HG03521 (cell line): ENCODE data around the gene NLN.
"Not testable (repeated sequence)": the region's sequence is repeated elsewhere in the genome, so short reads cannot be mapped to it uniquely, and the experiment has no call there.

Experiments
- ATAC-seq: cut with Tn5 transposase; IDR thresholded peaks from one replicate; pipeline ENCODE4 v1.9.1; 2021; ENCODE audit warnings: mild to moderate bottlenecking, moderate library complexity; ENCODE audit not compliant: unreplicated experiment

The NLN gene

DNA sequence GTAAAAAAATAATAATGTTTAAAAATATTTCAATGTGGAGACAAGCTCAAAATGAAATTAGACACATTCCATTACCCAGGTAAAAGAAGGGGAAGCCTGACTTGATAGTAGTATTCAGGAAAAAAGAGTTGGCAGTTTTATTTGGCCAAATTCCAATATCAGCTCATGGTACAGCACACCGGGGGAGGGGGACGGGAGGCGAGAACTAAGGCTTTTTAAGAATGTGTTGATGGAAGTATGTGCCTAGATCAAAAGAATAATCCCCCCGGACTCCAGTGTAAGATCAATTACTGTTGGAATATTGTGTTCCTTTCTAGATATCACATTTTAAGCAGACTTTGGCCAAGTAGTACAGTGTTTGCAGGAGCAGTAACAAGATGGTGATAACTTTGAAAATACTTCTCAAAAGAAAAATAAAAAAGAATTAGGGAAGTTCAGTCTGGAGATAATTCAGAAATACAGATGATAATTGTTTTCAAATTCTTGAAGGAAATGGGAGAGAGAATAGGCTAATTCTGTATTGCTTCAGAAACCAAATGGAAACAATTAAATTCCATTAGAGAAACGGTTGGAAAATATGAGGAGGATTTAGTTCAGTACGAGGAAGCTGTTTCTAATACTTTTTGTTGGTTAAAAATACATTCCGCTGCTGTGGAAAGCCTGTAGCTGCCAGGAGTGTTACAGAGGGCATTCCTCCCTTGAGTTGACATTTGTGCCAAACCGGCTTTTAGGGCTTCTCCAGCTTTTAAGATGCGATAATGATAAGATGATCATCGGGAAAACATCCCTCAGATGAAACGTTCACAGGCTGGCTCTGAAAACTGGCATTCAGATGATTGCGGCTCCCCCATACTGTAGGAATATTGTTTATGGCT lies 106.3 kb downstream of the NLN start:
- ATAC-seq, result no peak

DNA sequence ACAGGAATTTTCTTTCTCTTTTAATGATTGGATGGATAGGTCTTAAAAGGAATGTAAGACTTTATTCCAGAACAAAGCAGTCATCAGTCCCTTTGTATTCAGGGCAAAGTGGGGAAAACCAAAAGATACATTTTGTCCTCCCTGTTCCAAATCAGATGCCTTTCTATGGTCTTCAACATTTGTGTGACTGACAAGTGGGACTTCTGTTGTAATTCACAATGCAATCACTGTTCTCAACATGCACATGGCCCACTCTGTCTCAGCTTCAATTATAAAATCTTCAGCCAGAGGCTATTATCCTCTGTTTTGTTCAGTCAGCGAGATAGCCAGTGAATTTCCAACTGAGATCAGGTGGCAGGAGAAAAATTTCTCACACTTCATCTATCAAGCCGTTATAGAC lies 108.9 kb downstream of the NLN start:
- ATAC-seq, result no peak

DNA sequence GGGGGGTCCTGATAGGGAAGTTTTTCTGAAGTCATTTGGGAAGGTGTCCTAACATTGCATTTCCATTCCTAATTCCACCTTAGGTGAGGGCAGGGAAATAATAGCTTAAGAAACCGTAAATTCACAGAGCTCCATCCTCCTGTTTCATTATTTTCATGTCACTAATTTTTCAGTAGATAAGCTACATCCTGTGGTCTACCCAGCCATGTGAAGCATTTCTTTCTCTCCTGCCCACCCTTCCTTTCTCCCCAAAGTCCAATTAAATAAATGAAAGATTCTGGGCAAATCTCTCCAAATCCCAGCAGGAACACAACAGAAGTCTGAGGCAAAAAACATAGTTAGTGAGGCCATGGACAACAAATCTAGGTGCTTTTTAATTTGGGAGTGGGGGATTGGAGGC lies 109.3 kb downstream of the NLN start:
- ATAC-seq, result no peak

DNA sequence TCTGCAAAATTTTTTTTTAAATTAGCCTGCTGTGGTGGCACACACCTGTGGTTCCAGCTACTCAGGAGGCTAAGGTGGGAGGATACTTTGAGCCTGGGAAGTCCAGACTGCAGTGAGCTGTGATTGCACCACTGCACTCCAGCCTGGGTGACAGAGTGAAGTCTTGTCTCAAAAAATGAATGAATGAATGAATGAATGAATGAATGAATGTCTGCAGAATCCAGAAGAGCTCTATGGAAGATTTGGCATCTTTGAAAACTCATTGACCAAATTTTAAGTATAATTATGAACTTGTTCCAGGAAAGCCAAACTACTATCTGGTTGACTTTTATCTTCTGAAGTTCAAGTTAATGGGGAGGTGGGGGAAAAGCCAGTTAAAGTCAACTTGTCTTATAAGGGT lies 110.1 kb downstream of the NLN start:
- no peak for ATAC-seq

DNA sequence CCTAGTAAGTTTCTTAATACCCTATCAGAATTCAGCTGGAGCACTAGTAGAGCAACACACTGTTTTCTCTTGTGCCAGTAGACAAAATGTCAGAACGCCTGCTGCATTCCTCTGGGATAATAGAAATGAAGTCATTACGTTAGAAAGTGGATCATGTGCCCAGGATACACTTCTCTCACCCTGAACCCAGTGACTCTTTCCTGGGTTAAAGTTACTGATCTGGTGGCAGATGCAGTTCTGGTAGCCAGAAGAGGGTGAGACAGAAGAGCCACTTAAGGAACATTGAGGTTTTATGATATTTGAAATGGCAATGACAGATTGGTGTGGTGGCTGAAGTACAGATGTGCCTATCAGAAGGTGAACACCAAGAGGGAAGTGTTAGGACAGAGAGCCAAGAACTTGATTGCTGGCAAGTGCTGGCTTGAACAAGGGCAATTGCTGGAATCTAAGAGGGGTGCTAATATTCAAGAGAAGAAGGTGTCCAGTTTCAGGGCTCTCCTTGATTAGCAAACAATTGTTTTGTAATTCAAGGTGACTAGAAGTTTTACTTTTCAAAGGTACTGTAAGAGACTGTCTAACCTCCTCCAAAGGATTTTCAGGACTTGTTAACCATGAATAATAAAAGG lies 110.7 kb downstream of the NLN start:
- no peak for ATAC-seq

DNA sequence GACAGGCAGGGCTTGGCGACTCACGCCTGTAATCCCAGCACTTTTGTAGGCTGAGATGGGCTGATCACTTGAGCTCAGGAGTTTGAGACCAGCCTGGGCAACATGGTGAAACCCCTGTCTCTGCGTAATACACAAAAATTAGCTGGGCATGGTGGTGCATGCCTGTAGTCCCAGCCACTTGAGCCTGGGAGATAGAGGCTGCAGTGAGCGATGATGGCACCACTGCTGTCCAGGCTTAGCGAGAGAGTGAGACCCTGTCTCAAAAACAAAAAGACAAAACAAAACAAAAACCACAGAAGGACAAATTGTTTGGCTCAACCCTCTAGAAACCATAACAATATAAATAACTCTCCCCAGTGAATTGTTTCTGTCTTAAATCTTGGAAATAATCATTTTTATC lies 111.8 kb downstream of the NLN start:
- no peak for ATAC-seq

DNA sequence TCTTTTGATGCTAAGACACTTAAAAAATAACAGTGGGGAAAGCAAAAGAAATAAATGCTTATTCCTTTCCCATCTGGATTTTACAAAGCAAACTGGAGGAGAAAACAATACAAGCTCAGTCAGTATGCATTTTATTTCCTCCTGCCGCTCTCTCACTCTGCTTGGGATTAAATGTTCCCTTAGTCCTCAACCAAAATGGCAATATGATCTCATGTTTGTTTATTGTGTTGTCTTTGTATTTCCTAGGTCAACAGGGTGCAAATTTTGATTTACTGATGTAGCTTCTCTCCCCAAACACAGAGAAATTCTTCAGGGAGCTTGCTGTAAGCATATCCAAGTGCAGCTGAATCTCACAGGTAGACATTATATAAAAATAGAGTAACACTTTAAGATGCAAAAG lies 112.3 kb downstream of the NLN start:
- ATAC-seq, result no peak

DNA sequence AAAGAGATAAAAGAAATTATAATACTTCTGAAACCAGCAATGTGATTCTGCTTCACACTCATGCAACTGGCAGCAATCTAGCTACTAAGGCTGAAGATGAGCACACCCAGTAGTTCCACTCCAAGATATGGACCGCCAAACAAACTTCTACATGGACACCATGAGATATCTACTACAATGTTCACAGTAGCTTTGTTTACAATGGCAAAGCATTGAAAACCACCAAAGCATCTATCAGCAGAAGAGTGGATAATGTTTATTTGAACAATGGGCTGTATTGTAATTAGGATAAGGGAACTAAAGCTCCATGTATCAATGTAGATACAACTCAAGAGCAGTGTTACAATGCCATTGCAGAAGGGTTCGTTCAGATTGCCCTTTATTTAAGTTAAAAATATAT lies 113.2 kb downstream of the NLN start:
- no peak for ATAC-seq

DNA sequence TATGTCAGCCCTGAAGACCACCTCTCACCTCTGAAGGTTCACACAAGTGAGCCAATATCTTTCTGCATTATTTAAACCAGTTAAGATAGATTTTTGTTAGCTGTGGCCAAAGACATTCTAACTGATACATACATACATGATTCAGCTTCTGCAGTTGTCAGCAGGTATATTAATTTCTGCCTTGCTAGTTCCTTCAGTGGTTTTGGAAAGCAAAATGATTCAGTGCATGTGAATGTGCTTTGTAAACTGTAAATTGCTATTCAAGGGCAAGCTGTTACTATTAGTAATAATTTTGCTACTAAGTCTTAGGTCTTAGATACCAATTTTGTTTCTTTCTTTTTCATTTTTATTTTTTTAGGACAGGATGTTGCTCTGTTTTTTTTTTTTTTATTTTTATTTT lies 115.1 kb downstream of the NLN start:
- no peak for ATAC-seq

DNA sequence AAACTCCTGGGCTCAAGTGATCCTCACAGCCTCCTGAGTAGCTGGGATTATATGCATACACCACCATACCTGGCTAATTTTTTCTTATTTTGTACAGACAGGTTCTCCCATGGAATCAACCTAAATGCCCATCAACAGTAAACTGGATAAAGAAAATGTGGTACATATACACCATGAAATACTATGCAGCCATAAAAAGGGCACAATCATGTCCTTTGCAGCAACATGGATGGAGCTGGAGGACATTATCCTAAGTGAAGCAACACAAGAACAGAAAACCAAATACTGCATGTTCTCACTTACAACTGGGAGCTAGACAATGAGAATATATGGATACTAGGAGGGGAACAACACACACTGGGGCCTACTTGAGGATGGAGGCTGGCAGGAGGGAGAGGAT lies 117.2 kb downstream of the NLN start:
- not testable (repeated sequence) for ATAC-seq

DNA sequence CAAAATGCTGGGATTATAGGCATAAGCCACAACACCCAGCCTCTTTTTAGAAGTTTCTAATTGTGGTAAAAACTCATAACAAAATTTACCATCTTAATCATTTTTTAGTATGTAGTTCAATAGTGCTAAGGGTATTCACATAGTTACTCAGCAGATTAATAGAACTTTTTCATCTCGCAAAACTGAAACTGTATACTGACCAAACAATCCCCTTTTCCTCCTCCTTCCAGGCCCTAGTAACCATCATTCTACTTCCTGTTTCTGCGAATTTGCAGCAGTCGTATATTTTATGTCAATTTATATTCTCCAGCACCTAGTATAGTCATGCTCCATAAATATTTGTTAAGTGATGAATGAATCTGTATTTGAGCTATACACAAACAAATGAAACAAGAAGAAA lies 118.1 kb downstream of the NLN start:
- ATAC-seq, result no peak

DNA sequence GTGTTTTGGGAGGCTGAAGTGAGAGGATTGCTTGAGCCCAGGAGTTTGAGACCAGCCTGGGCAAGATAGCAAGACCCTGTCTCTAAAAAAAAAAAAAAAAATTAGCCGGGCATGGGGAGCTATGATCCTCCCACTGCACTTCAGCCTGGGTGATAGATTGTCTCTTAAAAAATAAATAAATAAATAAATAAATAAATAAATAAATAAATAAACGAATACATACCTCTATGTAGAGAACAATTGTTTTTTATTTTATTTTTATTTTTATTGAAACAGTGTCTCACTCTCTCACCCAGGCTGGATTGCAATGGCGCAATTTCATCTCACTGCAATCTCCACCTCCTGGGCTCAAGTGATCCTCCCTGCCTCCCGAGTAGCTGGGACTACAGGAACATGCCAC lies 122.8 kb downstream of the NLN start:
- not testable (repeated sequence) for ATAC-seq

DNA sequence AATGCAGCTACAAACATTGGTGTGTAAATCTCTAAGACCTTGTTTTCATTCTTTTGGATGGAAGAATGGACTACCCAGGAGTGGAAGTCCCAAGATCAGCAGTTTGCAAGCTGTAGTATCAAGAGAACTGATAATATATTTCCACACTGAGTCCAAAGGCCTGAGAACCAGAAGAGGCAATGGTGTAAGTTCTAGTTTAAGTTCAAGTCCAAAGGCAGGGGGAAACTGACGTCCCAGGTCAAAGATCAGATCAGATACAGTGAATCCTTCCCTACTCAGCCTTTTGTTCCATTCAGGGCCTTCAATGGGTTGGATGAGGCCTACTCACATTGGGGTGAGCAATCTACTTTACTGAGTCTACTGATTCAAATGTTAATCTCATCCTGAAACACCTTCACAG lies 124.1 kb downstream of the NLN start:
- ATAC-seq, result no peak

DNA sequence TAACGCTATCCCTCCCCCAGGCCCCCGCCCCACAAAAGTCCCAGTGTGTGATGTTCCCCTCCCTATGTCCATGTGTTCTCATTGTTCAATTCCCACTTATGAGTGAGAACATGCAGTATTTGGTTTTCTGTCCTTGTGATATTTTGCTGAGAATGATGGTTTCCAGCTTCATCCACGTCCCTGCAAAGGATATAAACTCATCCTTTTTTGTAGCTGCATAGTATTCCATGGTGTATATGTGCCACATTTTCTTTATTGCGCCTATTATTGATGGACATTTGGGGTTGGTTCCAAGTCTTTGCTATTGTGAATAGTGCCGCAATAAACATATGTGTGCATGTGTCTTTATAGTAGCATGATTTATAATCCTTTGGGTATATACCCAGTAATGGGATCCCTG lies 125.0 kb downstream of the NLN start:
- ATAC-seq, result not testable (repeated sequence)

DNA sequence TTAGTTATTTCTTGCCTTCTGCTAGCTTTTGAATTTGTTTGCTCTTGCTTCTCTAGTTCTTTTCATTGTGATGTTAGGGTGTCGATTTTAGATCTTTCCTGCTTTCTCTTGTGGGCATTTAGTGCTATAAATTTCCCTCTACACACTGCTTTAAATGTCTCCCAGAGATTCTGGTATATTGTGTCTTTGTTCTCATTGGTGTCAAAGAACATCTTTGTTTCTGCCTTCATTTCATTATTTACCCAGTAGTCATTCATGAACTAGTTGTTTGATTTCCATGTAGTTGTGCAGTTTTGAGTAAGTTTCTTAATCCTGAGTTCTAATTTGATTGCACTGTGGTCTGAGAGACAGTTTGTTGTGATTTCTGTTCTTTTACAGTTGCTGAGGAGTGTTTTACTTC lies 127.9 kb downstream of the NLN start:
- ATAC-seq, result not testable (repeated sequence)

DNA sequence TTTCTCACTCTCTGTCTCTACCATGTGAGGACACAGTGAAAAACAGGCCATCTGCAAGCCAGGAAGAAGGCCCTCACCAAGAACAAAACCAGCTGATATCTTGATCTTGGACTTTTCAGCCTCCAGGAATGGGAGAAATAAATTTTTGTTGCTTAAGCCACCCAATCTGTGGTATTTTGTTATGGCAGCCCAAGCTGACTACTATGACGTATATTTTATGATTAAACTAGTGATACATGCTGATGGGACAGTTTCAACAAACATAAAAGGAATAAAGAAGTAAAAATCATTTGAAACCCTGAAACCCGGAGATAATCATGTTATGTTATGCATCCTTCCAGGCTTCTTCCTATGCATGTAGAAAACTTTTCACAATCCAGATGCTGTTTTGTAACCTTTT lies 132.9 kb downstream of the NLN start:
- ATAC-seq, result no peak

DNA sequence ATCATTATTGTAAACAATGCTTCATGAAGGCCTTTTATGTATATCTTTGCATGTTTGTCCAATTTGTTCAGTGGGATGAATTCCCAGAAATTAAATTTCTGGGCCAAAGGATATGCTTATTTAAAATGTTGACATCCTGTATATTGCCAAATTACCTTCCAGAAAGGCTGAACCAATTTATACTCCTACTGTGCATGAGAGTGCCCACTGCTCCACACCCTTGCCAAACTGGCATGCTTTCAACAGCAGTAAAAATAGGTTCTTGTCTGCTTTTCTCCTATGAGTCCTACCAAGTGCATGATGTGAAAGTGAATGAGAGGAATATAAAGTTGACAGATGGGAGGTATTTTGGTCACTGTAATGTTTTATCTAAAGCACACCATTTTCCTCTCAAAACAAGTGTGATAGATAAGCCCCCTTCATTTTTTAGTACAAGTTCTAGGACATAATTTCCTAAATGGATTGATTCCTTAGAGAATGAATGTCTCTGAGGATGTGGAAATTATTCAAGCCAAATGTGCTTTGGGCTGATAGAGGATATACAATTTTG lies 133.8 kb downstream of the NLN start:
- no peak for ATAC-seq

DNA sequence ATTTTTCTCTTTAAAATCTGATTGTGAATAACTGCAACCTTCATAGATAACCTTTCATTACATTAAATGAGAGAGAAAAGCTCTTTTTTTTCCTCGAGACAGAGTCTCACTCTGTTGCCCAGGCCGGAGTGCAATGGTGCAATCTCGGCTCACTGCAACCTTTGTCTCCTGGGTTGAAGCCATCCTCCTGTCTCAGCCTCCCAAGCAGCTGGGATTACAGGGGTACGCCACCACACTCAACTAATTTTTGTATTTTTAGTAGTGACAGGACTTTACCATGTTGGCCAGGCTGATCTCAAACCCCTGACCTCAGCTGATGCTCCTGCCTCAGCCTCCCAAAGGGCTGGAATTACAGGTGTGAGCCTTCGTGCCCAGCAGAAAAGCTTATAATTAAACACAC lies 134.5 kb downstream of the NLN start:
- no peak for ATAC-seq

DNA sequence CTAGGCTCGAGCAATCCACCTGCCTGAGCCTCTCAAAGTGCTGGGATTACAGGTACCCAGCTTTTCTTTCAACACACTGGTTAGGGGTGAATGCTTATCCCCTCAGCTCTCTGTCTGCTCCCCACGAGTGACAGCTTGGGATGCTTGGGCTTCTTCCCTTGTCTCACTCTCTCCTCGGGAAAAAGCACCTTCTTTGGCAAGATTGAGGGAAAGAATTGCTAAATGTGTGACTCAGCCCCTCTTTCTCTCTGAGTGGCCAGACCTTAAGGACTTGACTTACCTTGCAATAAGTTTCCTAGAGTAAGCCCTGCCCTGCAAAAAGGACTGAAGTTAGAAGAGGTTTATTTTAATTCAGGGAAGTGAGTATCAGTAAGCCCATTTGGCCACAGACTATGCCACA lies 136.3 kb downstream of the NLN start:
- no peak for ATAC-seq

DNA sequence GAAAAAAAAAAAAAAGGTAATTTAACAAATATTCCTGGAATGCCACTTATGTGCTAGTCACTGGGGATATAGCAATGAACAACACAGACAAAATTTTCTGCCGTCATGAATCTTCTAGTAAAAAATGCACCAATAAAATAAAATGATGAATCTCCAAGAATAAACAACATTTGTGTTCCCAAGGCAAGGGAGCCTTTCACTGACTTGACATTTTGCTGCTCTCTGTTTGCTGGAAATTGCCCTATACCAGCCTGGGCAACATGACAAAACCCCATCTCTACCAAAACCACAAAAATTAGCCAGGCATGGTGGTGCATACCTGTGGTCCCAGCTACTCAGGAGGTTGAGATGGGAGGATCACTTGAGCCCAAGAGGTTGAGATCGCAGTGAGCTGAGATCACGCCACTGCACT lies 139.8 kb downstream of the NLN start:
- no peak for ATAC-seq

DNA sequence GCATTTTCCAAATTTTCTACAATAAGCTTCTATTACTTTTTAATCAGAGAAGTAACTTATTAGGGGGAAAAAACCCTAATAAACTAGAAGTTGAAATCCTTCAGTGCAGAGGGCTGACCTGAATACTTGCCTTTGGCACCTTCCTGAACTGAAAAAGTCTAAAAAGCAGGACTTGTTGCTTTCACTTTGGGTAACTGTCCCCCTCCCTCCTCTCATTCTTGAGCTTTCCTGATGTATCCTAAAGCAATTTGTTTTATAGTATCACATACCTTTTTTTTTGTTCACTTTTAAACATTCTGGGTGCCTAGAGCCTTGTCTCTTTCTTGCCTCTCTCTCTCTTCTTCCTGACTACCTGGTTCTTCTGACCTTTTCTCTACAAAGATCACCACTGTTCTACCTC lies 140.4 kb downstream of the NLN start:
- no peak for ATAC-seq

DNA sequence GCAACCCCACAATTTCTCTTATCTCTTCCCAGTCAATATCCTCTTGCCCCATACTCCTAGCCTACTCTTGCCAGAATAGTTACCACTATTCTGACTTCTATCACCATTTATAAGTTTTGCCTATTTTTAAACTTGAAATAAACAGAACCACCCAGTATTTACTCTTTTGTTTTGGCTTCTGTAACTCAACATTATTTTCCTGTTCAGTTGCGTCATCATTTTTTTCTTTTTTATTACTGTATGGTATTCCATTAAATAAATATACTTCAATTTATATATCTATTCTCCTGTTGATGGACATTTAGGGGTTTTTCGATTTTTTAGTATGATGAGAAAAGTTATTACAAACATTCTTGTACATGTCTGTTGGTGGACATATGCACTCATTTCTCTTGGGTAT lies 141.7 kb downstream of the NLN start:
- ATAC-seq, result no peak
